ENCODE measurements around the gene STK33. TPM values are rescaled to one million over a fixed set of nuclear protein-coding genes. Genes with fewer than 3 reads are reported as not detected.

STK33 gene
- total RNA-seq, 4 donors from 2014 or later = 0.48 to 2.9 (median 0.56) TPM; not detected in 1

- Histone ChIP-seq H3K4me3 (no peak overlapping the region), H3K9me3 (no peaks in the 10 kb centered on the region), H3K4me1 (no peaks in the 10 kb centered on the region), H3K36me3 (no peaks in the 10 kb centered on the region), H3K27ac (no peak overlapping the region), H3K27me3 (no peaks in the 10 kb centered on the region)
- TF ChIP-seq, protein P1, sequence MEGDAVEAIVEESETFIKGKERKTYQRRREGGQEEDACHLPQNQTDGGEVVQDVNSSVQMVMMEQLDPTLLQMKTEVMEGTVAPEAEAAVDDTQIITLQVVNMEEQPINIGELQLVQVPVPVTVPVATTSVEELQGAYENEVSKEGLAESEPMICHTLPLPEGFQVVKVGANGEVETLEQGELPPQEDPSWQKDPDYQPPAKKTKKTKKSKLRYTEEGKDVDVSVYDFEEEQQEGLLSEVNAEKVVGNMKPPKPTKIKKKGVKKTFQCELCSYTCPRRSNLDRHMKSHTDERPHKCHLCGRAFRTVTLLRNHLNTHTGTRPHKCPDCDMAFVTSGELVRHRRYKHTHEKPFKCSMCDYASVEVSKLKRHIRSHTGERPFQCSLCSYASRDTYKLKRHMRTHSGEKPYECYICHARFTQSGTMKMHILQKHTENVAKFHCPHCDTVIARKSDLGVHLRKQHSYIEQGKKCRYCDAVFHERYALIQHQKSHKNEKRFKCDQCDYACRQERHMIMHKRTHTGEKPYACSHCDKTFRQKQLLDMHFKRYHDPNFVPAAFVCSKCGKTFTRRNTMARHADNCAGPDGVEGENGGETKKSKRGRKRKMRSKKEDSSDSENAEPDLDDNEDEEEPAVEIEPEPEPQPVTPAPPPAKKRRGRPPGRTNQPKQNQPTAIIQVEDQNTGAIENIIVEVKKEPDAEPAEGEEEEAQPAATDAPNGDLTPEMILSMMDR (IDR thresholded peaks at IDR 0.05) = no peak
- no peak for TF ChIP-seq POLR2A (IDR thresholded peaks at IDR 0.05)
- intact Hi-C loops (cut with DNase I) = no loop called here
- no peak for DNase-seq
- WGBS, 2 donors = 53 to 62% methylated on average over 1 of the region's 1 CpG
Measured at GRCh38 chr11:8415195-8415594, 178.8 kb downstream of the STK33 start.

- DNase-seq = no peak
- no peak overlapping the region for H3K27ac ChIP-seq
- no peaks in the 10 kb centered on the region for H3K27me3 ChIP-seq
- no peaks in the 10 kb centered on the region for H3K36me3 ChIP-seq
- WGBS, 2 donors = 31 to 34% methylated on average over 3 of the region's 3 CpGs
- no peak overlapping the region for H3K4me3 ChIP-seq
- no peak for TF ChIP-seq POLR2A (IDR thresholded peaks at IDR 0.05)
- TF ChIP-seq, protein P1 (IDR thresholded peaks at IDR 0.05) = no peak
- H3K4me1 ChIP-seq = no peaks in the 10 kb centered on the region
- no peaks in the 10 kb centered on the region for H3K9me3 ChIP-seq
- intact Hi-C loops (cut with DNase I) = no loop called here
Measured at GRCh38 chr11:8408151-8408941, 185.7 kb downstream of the STK33 start.

GRCh38 chr11:8403310-8403709 is 190.7 kb downstream of the STK33 start:
- no peaks in the 10 kb centered on the region for H3K36me3 ChIP-seq
- H3K27ac ChIP-seq = no peak overlapping the region
- H3K27me3 ChIP-seq = no peaks in the 10 kb centered on the region
- H3K4me1 ChIP-seq = no peaks in the 10 kb centered on the region
- no peak overlapping the region for H3K4me3 ChIP-seq
- no peak for TF ChIP-seq POLR2A (IDR thresholded peaks at IDR 0.05)
- TF ChIP-seq, protein P1 (IDR thresholded peaks at IDR 0.05) = no peak
- DNase-seq = no peak
- H3K9me3 ChIP-seq = no peaks in the 10 kb centered on the region
- intact Hi-C loops (cut with DNase I) = no loop called here
- 18 to 21% methylated on average over 1 of the region's 1 CpG for WGBS, 2 donors

DNA sequence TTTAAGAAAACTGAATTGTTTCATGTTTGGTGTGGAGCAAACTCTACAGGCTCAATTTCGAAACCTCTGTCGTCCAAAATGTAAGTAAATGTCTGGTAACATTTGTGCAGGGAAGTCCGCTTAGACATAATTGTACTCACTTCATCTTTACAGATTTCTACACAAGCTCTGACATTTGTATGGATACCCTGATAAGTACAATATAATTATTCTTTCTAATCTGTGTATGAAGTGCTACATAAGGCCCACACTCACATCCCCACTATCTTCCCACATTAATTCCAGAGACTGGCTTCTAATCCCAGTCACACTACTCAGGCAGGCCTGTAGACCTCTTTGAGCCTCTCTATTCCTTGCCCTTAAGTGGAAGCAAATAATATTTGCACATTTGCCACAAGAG is 201.1 kb downstream of the STK33 start:
- TF ChIP-seq POLR2A (IDR thresholded peaks at IDR 0.05) = no peak
- TF ChIP-seq, protein P1 (IDR thresholded peaks at IDR 0.05) = no peak
- WGBS, 2 donors = 92 to 93% methylated on average over 3 of the region's 3 CpGs
- Histone ChIP-seq H3K4me3 (no peak overlapping the region), H3K27ac (no peak overlapping the region), H3K27me3 (no peaks in the 10 kb centered on the region), H3K36me3 (no peaks in the 10 kb centered on the region), H3K4me1 (peaks cover 0 to 21% (median 11%) of the 10 kb centered on the region in 3 donors), H3K9me3 (peaks cover 0 to 8% (median 0%) of the 10 kb centered on the region in 3 donors)
- no peak for DNase-seq
- intact Hi-C loops (cut with DNase I) = no loop called here

DNA sequence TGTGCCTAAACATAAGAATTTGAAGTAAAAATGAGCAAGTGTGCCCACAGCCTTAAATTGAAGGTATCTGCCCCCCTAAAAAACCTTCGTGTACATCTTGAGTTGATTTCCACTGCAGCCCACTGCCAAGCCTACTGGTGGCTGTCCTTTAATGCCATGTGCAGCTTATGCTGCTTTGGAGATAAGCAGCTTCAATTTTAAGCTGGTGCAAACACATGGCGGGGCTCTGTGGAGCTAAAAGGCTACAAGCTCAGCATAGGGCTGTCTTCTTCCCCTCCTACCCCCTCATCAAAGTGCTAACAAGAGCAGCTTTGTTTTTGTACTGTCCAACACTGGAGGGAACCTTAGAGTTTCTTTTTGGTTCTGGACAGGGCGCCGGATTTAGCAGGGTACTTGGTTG is 201.9 kb downstream of the STK33 start:
- intact Hi-C loops (cut with DNase I) = no loop called here
- 66 to 100% methylated on average over 3 to 4 of the region's 4 CpGs for WGBS, 2 donors
- Histone ChIP-seq H3K27ac (no peak overlapping the region), H3K4me3 (no peak overlapping the region), H3K36me3 (no peaks in the 10 kb centered on the region), H3K9me3 (peaks cover 0 to 8% (median 0%) of the 10 kb centered on the region in 3 donors), H3K4me1 (peaks cover 0 to 28% (median 11%) of the 10 kb centered on the region in 3 donors), H3K27me3 (no peaks in the 10 kb centered on the region)
- no peak for DNase-seq
- TF ChIP-seq, protein P1 (IDR thresholded peaks at IDR 0.05) = no peak
- no peak for TF ChIP-seq POLR2A (IDR thresholded peaks at IDR 0.05)

All from esophagus squamous epithelium (tissue), 5 donors.